GM20431 (cell line): ENCODE measurements around the gene IER2.
"Not testable (repeated sequence)": the region's sequence is repeated elsewhere in the genome, so short reads cannot be mapped to it uniquely, and the experiment has no call there.

Source experiments
- in situ Hi-C: fragments of 300-500 bp; cut with MseI, MboI; formaldehyde crosslinking; loops from one replicate; pipeline ENCODE4 v1.15.0; 2020; ENCODE audit warnings: low sequenced_read_pairs; ENCODE audit not compliant: unreplicated experiment

Gene IER2

DNA sequence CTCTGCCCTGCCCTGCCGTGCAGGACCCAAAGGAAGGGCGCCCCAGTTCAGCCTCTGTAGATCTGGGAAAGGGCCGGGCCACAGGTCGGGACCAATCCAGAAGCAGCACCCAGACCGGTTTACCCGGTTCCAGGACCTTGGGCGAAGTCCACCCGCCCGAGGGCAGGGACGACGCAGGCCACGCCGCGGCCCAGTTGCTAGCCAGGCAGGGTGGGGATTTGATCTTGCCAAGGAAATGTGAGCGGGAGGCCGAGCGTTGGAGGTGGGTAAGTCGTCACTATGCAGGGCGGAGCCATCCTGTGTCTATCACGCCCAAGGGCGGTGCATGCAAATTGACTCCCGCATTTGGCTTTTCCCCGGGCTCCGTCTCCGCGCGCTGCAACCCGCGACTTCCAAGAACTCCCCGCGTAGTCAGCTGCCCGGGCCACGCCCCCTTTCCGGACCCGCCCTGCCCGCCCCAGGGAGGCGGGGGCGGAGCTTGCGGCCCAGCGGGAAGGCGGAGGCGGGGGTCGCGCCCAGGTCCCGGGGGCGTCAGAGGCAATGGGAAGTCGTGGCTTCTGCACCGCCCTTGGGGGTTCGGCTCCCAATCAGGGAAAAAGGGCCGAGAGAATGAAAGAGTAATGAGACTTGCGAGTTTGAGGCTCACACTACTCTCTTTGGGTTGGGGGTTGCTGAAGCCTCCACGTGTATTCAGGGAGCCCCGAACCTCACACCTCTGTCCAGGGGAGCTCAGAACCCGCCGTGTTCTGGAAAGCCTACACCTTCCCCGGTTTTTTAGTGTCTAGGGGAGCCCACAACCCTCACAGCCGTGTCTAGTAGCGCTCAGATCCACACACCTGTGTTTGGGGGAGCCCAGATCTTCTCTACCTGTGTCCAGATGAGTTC, 12.8 kb downstream of the IER2 start:
- in situ Hi-C loops, result no loop called here

DNA sequence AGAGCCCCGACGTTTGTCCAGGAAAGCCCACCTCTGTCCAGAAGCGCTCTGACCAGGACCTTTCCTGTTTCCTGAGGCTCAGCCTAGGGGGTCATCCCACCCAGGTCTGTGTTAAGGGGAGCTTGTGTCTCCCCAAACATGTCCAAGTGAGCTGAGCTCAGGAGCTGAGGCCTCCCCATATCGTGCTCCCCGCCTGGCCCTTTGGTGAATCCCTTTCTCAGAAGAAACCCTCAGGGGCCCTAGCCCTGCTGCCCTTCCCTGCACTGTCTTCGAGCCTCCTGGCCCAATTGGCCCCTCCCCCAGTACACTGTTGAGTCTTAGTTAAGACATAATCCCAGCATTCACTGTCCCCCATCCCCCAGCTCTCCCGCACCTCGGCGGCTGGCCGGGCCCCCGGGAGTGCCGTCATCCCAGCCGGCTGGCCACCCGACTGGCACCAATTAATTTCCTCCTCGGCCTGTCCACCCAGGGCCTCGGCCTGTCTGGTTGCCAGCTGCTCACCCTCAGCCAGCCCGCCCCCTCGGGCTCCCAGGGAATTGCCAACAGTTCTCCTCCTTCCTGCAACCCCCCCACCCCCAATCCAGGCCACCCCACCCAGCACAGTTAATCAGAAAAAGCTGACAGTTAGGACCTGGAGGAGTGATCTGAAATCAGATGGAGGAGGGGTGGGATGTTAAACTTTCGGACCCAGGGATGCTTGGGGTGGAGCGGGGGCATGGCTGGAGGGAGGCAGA, 13.6 kb downstream of the IER2 start:
- in situ Hi-C loops, result no loop called here

GRCh38 chr19:13164343-13165161, 14.3 kb downstream of the IER2 start:
- in situ Hi-C loops, result no loop called here

- in situ Hi-C loops, result no loop called here
These were observed 15.2 kb downstream of the IER2 start for GRCh38 chr19:13165162-13165997.

GRCh38 chr19:13166151-13166550, 15.9 kb downstream of the IER2 start:
- in situ Hi-C loops, result not testable (repeated sequence)

DNA sequence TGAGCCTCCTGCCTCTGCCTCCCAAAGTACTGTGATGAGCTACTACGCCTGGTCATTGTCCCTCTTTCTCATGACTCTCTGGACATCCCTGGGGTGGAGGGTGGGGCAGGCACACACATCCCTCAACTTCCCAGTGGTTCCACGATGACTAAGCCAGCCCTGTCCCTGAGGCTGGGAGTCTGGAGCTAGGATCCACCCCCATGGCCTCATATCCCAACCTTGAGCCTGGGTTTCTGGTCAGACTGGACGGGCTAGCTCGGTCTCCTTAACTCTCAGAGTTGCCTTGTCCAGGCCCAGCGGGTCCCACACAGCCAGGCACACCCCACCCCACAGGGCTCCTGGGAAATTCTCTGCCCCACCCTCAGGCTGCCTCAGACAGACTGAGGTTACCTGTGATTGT, 19.6 kb downstream of the IER2 start:
- in situ Hi-C loops, result no loop called here

GRCh38 chr19:13171146-13171545, 20.9 kb downstream of the IER2 start:
- in situ Hi-C loops, result no loop called here

GRCh38 chr19:13172346-13173138, 22.3 kb downstream of the IER2 start:
- in situ Hi-C loops, result no loop called here

DNA sequence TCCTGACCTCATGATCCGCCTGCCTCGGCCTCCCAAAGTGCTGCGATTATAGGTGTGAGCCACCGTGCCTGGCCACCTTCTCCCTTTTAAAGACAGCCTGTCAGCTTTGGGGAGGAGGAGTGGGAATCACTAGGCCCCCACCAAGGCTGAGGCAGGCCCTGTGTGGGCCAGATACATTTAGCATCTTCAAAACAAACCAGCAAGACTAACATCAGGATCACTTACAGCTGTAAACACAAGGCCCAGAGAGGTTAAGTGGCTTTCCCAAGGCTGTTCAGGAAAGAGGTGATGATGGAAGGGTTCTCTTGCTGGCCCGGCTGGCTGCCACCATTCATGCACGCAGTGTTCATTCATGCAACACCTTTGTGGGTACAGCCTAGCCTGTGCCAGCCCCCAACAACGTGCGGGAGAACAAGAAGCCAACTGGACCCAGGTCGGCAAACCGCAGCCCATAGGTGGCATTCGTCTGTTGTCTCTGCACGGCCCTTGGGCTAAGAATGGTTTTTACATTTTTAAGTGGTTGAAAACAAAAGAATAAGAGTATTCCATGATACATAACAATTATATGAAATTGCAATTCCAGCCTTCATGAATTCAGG, 23.0 kb downstream of the IER2 start:
- in situ Hi-C loops, result no loop called here

DNA sequence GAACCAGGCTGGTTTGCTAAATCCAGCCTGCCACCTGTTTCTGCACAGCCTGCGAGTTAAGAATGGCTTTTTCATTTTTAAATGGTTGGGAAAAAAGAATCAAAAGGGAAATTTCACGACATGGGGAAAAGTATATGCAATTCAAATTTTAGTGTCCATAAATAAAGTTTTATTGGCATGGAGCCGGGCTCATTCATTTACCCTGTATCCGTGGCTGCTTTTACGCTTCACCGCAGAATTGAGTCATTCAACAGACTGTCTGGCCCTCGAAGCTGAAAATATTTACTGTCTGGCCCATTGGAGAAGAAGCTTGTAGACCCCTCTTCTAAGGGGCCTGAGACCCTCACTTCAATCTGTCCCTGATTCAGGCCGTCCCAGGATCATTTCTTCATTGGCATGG, 26.1 kb downstream of the IER2 start:
- in situ Hi-C loops, result no loop called here

GRCh38 chr19:13177584-13177983, 27.4 kb downstream of the IER2 start:
- in situ Hi-C loops, result not testable (repeated sequence)

DNA sequence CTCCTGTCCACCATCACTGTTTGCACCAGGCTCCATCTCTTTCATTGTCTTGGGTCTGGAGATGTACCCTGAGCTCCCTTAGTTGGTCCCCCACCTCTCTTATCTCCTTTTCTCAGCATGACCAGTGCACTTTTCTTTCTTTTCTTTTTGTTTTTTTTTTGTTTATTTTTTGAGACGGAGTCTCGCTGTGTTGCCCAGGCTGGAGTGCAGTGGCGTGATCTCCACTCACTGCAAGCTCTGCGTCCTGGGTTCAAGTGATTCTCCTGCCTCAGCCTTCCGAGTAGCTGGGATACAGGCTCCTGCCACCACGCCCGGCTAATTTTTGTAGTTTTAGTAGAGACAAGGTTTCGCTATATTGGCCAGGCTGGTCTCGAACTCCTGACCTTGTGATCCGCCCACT, 28.1 kb downstream of the IER2 start:
- in situ Hi-C loops, result not testable (repeated sequence)

- in situ Hi-C loops, result no loop called here
These were observed 31.7 kb downstream of the IER2 start for GRCh38 chr19:13181747-13182388.

DNA sequence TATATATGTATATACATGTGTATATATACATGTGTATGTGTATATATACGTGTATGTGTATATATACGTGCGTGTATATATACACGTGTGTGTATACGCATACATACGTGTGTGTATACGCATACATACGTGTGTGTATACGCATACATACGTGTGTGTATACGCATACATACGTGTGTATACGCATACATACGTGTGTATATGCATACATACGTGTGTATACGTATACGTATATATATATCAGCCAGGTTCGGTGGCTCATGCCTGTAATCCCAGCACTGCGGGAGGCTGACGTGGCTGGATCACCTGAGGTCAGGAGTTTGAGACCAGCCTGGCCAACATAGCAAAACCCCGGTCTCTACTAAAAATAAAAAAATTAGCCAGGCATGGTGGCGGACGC, 34.7 kb downstream of the IER2 start:
- in situ Hi-C loops, result not testable (repeated sequence)

DNA sequence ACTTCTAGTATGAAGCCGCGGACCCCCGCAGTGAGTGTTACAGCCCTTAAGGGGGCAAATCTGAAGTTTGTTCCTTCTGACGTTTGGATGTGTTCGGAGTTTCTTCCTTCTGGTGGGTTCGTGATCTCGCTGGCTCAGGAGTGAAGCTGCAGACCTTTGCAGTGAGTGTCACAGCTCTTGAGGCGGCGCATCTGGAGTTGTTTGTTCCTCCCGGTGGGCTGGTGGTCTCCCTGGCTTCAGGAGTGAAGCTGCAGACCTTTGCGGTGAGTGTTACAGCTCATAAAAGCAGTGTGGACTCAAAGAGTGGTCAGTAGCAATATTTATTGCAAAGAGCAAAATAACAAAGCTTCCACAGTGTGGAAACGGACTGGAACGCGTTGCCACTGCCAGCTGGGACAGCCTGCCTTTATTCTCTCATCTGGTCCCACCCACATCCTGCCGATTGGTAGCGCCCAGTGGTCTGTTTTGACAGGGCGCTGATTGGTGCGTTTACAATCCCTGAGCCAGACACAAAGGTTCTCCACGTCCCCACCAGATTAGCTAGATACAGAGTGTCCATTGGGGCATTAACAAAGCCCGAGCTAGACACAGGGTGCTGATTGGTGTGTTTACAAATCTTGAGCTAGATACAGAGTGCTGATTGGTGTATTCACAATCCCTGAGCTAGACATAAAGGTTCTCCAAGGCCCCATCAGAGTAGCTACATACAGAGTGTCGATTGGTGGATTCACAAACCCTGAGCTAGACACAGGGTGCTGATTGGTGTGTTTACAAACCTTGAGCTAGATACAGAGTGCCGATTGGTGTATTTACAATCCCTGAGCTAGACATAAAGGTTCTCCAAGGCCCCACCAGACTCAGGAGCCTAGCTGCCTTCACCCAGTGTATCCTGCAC, 35.8 kb downstream of the IER2 start:
- in situ Hi-C loops, result not testable (repeated sequence)

DNA sequence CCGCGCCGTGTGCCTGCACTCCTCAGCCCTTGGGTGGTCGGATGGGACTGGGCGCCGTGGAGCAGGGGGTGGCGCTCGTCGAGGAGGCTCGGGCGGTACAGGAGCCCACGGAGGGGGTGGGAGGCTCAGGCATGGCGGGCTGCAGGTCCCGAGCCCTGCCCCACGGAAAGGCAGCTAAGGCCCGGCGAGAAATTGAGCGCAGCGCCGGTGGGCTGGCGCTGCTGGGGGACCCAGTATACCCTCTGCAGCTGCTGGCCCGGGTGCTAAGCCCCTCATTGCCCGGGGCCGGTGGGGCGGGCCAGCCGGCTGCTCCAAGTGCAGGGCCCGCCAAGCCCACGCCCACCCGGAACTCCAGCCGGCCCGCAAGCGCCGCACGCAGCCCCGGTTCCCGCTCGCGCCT, 36.5 kb downstream of the IER2 start:
- in situ Hi-C loops, result not testable (repeated sequence)

- in situ Hi-C loops, result no loop called here
These were observed 37.2 kb downstream of the IER2 start for GRCh38 chr19:13187419-13187818.
